Measurements from ENCODE around the gene ITPR3.

ITPR3 gene

GRCh38 chr6:33683576-33684427 is 62.7 kb downstream of the ITPR3 start:
- no peak for DNase-seq

DNA sequence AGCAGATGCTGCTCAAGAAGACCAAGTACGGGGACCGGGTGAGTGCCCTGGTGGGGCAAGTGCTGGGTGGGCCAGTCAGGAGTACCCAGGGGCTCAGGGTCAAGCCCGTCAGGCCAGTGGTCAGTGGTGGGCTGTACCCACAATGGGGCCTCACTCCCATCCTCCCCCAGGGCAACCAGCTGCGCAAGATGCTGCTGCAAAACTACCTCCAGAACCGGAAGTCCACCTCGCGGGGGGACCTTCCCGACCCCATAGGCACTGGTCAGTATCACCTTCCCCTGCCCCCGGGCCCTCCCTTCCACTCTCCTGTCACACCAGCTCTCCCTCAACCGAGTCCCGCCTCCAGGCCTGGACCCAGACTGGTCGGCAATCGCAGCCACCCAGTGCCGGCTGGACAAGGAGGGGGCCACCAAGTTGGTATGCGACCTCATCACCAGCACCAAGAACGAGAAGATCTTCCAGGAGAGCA is 63.3 kb downstream of the ITPR3 start:
- no peak for DNase-seq

DNA sequence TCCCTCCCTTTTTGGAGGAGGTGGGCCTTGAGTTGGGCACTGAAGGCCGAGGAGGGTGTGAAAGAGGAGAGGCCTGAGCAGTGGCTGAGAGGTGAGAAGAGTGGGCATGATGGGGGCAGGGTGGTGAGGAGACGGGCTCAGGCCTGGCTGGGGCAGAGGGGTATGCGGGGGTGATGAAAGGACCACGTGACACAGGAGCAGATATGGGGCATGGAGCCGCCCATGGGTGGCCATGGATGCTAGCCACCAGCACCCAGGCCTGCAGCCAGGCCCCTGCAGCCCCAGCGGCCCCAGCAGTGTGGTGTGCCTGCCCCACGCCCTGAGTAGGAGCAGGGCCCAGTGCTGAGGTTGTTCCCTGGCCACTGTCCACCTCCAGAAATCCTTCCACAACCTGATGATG is 63.9 kb downstream of the ITPR3 start:
- DNase-seq = no peak

GRCh38 chr6:33685411-33686224 is 64.5 kb downstream of the ITPR3 start:
- no peak for DNase-seq

DNA sequence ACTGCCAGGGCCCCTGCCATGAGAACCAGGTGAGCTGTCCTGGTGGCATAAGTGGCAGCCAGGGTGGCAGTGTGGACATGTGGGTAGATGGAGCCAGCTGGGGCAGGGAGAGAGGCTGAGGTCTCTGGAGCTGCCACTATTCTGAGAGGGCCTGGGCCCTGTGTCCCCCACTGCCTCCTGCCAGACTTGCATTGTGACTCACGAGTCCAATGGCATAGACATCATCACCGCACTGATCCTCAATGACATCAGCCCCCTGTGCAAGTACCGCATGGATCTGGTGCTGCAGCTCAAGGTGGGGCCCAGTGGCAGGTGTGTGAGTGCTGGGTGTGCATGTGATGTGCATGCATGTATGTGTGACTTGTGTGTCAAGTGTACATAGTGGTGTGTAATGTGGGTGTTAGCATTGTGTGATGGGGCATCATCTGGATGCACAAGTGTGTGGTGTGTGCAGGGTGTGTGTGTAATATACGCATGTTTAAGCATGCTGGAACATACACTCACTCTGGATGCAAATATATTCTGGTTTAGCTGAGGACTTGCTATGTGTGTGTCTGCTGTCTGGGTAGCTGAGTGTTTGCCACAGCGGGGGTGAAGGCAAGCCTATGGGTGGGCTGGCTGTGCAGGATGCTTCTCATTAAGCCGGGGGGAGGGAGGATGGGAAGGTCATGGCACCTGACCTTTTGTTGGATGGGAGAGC is 65.3 kb downstream of the ITPR3 start:
- DNase-seq = no peak

GRCh38 chr6:33686981-33687975 is 66.2 kb downstream of the ITPR3 start:
- no peak for DNase-seq

GRCh38 chr6:33688006-33688405 is 66.9 kb downstream of the ITPR3 start:
- no peak for DNase-seq

DNA sequence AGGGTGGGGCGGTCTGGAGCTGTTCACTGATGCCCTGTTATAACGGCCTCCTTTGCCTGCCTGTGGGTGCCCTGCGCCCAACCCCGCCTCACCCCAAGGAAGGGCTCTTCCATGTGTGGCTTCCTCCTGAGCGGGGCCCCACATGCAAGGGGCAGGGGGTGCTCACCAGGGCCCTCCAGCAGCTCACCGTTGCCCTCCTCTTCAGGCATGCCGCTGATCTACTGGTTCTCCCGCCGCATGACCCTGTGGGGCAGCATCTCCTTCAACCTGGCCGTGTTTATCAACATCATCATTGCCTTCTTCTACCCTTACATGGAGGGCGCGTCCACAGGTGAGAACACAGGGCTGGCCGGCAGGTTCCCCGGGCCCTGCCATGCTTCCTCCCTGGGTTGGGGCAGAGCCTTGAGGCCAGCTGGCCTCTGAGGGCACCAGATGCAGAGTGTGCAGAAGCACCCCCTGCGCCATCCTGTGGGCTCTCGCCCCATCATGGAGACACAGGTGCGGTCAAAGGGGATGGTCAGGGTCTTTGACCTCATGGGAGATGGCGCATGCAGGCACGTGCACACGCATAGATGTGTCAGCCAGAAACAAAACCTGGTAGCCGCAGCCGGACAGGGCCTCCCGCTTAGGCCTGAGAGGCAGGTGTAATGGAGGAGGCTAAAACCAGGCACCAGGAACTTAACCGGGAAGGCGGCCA is 67.5 kb downstream of the ITPR3 start:
- no peak for DNase-seq

- no peak for DNase-seq
Measured at GRCh38 chr6:33689148-33689494, 68.0 kb downstream of the ITPR3 start.

DNA sequence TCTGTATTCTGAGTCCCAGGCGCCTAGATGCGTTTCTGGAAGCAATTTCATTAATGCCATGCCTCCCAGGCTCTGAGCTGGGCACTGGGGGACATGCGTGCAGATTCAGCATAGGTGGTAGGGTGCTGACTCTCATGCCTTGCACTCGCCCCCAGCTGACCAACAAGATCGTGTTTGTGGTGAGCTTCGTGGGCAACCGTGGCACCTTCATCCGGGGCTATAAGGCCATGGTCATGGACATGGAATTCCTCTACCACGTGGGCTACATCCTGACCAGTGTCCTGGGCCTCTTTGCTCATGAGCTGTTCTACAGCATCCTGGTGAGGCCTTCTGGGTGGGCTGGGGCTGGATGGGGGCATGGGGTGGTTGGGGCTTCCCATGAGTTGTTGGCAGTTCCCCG is 68.8 kb downstream of the ITPR3 start:
- DNase-seq = no peak

DNA sequence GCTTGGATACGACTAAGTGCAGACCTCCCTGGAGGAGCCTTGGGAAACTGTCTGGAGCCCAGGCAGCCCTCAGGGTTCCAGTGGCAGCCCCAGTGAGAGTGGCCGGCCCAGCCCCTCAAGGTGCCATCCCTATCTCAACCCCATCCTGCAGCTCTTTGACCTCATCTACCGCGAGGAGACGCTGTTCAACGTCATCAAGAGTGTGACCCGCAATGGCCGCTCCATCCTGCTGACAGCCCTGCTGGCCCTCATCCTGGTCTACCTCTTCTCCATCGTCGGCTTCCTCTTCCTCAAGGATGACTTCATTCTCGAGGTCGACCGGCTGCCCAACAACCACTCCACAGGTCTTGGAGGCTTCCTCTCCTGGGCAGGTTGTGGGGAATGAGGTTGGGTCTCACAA is 69.6 kb downstream of the ITPR3 start:
- no peak for DNase-seq

DNA sequence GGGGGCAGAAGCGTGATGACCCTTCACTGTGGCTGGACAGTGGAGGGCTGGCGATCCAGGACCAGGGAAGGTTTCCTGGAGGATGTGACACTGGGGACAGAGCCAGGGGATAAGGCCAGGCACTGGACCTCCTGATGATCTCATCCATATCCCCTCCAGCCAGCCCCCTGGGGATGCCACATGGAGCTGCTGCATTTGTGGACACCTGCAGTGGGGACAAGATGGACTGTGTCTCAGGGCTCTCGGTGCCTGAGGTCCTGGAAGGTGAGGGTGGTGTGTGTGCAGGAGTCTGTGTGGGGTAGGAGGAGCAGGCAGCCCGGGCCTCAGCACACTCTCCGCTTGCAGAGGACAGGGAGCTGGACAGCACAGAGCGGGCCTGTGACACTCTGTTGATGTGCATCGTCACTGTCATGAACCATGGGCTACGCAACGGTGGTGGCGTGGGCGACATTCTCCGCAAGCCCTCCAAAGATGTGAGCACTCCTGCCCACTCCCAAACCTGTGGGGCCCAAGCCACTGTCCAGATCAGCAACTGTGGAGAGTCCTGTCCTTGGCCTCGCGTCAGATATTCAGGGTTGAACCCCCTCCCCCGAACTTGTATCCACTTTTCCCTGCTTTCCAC is 70.4 kb downstream of the ITPR3 start:
- DNase-seq = no peak

- DNase-seq = no peak
Measured at GRCh38 chr6:33692078-33692759, 71.1 kb downstream of the ITPR3 start.

DNA sequence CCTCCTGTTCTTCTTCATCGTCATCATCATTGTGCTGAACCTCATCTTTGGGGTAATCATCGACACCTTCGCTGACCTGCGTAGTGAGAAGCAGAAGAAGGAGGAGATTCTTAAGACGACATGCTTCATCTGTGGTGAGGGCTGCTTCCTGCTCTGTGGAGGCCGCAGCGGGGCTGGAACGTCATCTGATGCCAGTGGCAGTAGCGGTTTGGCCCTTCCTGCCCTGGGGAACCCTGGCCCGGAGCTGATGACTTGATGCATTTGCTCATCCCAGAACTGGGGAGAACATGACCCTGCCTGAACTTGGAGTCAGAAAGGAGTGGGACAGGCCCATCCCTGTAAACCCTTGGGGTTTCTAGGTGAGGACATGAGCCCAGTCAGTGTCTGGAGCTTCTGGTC is 71.6 kb downstream of the ITPR3 start:
- DNase-seq = peak in 1 of 51 donors; percentile 5

DNA sequence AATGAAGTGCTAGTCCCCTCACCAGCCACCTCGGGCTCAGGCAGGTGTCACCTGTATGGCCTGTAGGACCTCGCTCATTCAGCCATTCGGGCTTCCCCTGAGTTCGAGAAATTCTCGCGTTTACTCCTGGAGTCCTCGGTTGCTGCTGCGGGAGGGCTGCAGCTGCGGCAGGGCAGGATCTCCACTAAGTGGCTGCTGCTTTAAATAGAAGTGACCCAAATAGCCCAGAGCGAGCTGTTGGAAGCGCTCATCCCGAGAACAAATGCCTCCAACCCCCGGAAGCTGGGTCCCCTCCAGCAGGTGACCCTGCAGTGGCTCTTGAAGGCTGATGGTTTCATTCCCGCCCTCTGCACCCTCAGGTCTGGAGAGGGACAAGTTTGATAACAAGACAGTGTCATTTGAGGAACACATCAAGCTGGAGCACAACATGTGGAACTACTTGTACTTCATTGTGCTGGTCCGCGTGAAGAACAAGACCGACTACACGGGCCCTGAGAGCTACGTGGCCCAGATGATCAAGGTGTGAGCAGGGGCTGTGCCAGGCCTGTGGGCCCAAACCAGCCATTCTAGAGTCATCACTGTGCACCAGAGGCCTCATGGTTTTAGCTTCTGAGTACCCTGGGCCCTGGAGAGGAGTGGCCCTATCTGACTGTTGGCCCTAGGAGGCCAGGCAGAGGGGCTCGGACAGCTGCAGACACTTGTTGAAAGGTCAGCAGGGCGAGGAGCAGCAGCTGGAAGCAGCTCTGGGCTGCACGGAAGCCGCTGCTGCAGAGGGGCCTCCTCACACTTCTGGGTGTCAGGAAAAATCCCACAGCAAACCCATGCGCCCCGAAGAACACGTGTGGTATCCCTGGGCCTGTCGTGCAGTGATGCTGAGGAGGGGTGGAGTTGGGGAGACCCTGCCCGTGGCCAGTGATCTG is 72.3 kb downstream of the ITPR3 start:
- DNase-seq = peak in 1 of 51 donors; percentile 24

DNA sequence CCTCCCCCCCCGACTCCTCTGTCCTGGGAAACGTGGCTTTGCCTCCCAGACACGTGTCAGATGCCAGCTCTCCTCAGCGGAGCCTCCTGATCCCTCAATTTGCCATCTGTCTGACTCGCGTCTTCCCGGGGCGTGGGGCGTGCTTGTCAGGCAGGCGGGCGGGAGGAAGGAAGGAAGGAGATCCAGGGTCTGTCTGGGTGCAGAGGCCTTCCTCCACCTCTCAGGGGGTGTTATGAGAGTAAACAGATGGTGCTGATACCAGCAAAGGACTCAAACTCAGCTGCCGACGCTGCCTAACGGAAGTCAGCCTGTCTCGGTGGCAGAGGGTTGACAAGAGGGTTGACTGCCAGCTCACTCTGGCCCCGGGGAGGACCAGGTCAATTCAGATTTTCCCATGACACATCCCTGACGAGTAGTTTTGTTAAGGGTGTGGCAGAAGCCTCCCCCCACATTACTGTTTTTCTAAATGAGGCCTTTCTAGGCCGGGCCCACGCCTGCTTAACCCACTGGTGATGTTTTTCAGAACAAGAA is 73.3 kb downstream of the ITPR3 start:
- DNase-seq = peak in 1 of 51 donors; percentile 14

DNA sequence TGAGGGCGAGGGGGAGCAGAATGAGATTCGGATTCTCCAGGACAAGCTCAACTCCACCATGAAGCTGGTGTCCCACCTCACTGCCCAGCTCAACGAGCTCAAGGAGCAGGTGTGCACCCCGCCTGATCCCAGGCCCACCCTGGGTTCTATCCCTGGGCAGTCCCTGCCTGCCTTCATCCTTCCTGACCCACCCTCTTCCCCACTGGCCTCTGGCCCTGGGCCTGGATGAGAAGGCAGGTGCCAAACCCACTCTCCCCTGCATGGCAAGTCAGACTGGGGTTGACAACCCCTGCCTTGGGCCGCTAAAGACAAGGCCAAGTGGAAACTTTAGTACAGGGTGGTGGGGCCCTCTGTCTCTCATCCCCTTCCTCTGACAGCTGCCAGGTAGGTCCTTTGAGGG is 73.9 kb downstream of the ITPR3 start:
- no peak for DNase-seq

GRCh38 chr6:33695451-33695887 is 74.3 kb downstream of the ITPR3 start:
- peak in 5 of 51 donors; percentile 12 to 37 (median 17) for DNase-seq
